ENCODE measurements around the gene TBX21. TPM values are rescaled to one million over a fixed set of nuclear protein-coding genes. Genes with fewer than 3 reads are reported as not detected.

TBX21 gene
- total RNA-seq, 1 experiment from 2014 or later: 0.20 TPM

- ATAC-seq: no peak
- Histone ChIP-seq H3K4me1 (ENCODE audit: control insufficient read depth in 1 of 2, insufficient read depth in 2 of 2, low read length in 2 of 2) (no peaks in the 10 kb centered on the region), H4K20me1 (ENCODE audit: insufficient read depth) (no peaks in the 10 kb centered on the region), H3K27me3 (ENCODE audit: insufficient read depth, low read length) (peaks cover under 1% of the 10 kb centered on the region; the same call in 1 of the 2 replicates), H3K9me3 (ENCODE audit: control insufficient read depth in 1 of 2, insufficient read depth in 1 of 2, low read depth in 1 of 2, low read length in 2 of 2) (no peaks in the 10 kb centered on the region), H3K4me2 (ENCODE audit: low read length) (no peak overlapping the region), H3K79me2 (ENCODE audit: insufficient read depth, low read length) (no peaks in the 10 kb centered on the region), H3K9me2 (ENCODE audit: insufficient read depth) (no peaks in the 10 kb centered on the region), H3K9ac (ENCODE audit: low read length) (no peak overlapping the region), H3K27ac (ENCODE audit: low read depth, low read length) (no peak overlapping the region), H2AFZ (ENCODE audit: low read depth, low read length, poor library complexity, severe bottlenecking) (no peak overlapping the region), H3K4me3 (replicated peaks in 1 of 2; ENCODE audit: low read depth in 1 of 2, low read length in 2 of 2) (no peak overlapping the region), H3K36me3 (ENCODE audit: control insufficient read depth in 1 of 2, insufficient read depth in 2 of 2, low read length in 2 of 2) (no peaks in the 10 kb centered on the region)
- no peak for DNase-seq (ENCODE audit: low read depth, low spot score)
- no peak for TF ChIP-seq POLR2AphosphoS5 (IDR thresholded peaks at IDR 0.05; ENCODE audit: low read depth, low read length)
- no peak for TF ChIP-seq ZFX (IDR thresholded peaks at IDR 0.05)
- no peak for TF ChIP-seq ELF1 (IDR thresholded peaks at IDR 0.05; ENCODE audit: borderline replicate concordance, low read depth)
- no peak for TF ChIP-seq POLR2A (IDR thresholded peaks at IDR 0.05; ENCODE audit: borderline replicate concordance, extremely low read depth, insufficient read depth, insufficient read length)
- TF ChIP-seq ATF3 (IDR thresholded peaks at IDR 0.05): no peak
- TF ChIP-seq EGR1 (IDR thresholded peaks at IDR 0.05; ENCODE audit: low read depth): no peak
- no peak for TF ChIP-seq SRF (IDR thresholded peaks at IDR 0.05; ENCODE audit: low read depth)
- TF ChIP-seq YY1 (IDR thresholded peaks at IDR 0.05; ENCODE audit: extremely low read depth, insufficient replicate concordance, low read depth, low read length): no peak
- no peak for TF ChIP-seq MAX (IDR thresholded peaks at IDR 0.05)
- no peak for TF ChIP-seq ZBTB33 (IDR thresholded peaks at IDR 0.05; ENCODE audit: extremely low read depth, insufficient replicate concordance, low read length)
- no peak for TF ChIP-seq TCF7L2 (IDR thresholded peaks at IDR 0.05; ENCODE audit: borderline replicate concordance, extremely low read depth, insufficient read depth, insufficient read length)
- TF ChIP-seq SP1 (IDR thresholded peaks at IDR 0.05; ENCODE audit: low read depth): no peak
- TF ChIP-seq CEBPB (IDR thresholded peaks at IDR 0.05; ENCODE audit: low read depth): no peak
- BruUV-seq (replicated peaks): no TSS peak
- ChIA-PET CTCF (no interaction called here), RAD21 (ENCODE audit: low non-redundant PET in 1 of 2, low total read pairs in 2 of 2, uncharacterized antibody in 2 of 2, unreplicated experiment in 2 of 2) (no interaction called here), POLR2A (no interaction called here)
- intact Hi-C loops (cut with micrococcal nuclease): no loop called here
Measured at GRCh38 chr17:47726796-47727703, 6.0 kb upstream of the TBX21 start.
